Stimulated activated CD8-positive, alpha-beta memory T cell treated with anti-CD3 and anti-CD28 coated beads, Interleukin-2, amount 100 ng/mL, for 1 hour (primary cell): Measurements from ENCODE around the gene LCMT1.
"Not testable (repeated sequence)": the region's sequence is repeated elsewhere in the genome, so short reads cannot be mapped to it uniquely, and the experiment has no call there.

ENCODE experiments used
- DNase-seq, 2 donors: peaks; one replicate each; pipeline ENCODE4 v3.0.0-alpha.2; 2020; ENCODE audit warnings: low read depth in 2 of 2

LCMT1 gene

GRCh38 chr16:25143928-25144327, 32.4 kb downstream of the LCMT1 start:
- DNase-seq = no peak

DNA sequence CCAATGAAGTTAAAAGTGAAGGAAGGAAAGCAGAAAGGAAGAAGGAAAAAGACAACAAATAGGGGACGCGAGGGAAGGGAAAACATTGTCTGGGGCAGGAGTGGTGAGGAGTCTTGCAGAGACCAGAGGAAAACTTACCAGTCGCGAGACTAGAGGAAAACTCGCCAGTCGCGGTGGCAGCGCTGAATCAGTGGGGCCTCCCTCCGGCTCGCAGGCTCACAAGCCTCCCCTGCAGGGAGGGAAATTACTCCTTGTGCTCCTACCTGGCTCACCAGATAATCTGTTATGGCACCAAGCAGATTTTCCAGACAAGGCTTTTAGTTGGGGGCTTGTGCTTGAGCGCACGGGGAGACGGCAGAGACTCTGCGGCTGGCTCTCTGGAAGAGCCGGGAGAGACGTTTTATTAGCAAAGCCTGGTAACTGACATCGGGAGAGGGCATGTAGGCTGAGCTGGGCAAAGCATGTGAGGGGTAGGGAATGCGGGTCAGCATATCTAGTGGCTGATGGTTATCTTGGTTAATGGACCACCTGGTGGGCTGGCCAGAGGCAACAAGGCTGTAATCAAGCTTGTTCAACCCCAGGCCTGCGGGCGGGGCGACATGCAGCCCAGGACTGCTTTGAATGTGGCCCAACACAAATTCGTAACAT, 37.1 kb downstream of the LCMT1 start:
- DNase-seq = no peak

DNA sequence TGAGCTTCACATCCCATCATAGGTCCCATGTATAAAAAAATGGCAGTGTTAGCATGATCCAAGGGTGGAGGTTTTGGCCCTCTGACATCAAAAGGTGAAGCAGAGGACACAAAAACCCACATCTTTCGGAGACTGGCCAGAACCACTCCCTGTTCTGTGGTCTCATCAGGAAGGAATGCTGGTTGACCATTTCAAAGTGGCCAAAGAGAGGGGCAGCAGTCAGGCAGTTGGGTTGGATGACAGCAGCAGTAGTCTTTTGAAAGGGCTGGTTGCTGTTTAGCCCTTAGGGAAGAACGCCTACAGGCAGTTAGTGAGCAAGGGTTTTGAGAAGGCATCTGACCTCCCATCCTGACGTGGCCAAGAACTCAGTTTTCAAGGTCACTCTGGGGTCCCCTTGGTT, 40.5 kb downstream of the LCMT1 start:
- DNase-seq = no peak

DNA sequence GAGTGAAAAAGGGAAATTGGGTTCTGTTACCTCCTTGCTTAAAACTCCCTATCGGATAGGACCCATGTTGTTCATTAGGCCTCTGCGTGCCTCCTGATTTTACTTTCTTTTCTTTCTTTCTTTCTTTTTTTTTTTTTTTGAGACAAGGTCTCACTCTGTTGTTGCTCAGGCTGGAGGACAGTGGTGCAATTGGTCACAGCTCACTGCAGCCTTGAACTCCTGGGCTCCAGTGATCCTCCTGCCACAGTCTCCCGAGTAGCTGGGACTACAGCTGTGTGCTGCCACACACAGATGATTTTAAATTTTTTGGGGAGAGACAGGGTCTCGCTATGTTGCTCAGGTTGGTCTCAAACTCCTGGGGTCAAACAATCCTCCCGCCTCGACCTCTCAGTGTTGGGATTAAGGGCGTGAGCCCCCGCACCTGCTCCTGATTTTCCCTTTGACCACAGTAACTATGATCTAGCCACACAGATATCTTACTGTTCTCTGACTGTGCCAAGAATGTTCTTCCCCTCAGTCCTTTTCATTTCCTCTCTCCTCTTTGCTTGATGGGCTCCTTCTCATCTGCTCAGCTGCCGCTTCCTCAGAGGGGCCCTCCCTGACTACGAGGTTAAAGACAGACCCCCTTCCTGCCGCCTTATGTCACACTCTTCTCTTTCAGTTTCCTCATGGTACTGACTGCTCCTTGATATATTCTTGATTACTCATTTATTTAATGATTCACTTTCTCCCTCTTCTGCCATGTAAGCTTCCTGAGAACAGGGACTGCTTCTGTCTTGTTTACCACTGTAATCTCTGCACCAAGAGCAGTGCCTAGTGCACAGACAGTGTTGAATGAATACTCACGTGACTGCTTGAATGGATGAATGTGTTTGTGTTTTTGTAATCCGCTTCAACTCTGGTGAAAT, 44.3 kb downstream of the LCMT1 start:
- no peak for DNase-seq

GRCh38 chr16:25157271-25157875, 45.8 kb downstream of the LCMT1 start:
- no peak for DNase-seq

DNA sequence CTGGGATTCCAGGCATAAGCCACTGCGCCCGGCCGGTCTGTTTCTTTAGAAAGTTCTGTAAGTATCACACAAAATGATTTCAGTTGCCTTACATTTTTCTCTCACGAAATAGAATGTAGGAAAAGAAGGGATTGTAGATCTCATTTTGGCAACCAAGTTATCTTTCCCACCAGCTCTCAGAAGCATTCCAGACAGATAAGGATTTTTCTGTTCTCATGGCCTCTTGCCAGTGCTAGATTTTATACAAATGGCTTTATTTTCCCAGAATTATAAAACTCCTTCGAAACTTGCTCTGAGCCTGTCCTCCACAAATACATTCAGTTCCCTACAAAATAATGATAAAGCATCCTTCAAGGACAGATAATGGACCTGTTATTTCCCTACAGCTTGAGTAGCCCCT, 46.9 kb downstream of the LCMT1 start:
- DNase-seq = no peak

GRCh38 chr16:25161753-25162367, 50.3 kb downstream of the LCMT1 start:
- no peak for DNase-seq

DNA sequence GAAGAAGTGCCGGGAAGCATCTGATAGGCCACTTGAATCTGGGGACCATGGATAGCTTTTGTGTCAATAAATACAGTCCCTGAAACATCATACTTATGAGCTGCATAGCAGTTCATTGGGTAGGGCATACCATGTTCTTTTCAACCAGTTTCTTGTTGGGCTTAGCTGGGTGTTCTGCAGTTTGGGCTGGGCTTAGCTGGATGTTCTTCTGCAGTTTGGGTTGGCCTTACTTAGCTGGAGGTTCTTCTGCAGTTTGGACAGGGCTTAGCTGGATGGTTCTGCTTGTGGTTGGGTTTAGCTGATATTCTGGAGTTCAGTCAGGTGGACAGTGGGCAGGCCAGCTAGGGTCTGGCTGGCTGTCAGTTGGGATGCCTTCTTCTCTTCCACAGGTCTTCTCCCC, 52.1 kb downstream of the LCMT1 start:
- no peak for DNase-seq

DNA sequence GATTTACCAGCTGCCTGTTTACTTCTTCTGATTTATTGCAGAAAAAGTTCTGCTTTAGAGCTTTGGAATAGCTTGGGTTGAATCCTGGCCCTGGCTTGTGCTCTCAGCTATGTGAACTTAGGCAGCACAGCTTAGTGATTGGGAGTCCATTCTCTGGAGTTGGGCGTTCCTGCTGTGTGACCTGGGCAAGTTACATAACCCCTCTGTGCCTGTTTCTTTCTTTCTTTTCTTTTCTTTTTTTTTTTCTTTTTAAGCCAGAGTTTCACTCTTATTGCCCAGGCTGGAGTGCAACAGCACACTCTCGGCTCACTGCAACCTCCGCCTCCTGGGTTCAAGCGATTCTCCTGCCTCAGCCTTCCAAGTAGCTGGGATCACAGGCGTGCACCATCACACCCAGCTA, 53.7 kb downstream of the LCMT1 start:
- DNase-seq = no peak

GRCh38 chr16:25167920-25168319, 56.4 kb downstream of the LCMT1 start:
- not testable (repeated sequence) for DNase-seq

GRCh38 chr16:25171390-25171789, 59.8 kb downstream of the LCMT1 start:
- DNase-seq = no peak

GRCh38 chr16:25172831-25173230, 61.3 kb downstream of the LCMT1 start:
- DNase-seq = no peak

GRCh38 chr16:25174285-25174684, 62.7 kb downstream of the LCMT1 start:
- DNase-seq = no peak

DNA sequence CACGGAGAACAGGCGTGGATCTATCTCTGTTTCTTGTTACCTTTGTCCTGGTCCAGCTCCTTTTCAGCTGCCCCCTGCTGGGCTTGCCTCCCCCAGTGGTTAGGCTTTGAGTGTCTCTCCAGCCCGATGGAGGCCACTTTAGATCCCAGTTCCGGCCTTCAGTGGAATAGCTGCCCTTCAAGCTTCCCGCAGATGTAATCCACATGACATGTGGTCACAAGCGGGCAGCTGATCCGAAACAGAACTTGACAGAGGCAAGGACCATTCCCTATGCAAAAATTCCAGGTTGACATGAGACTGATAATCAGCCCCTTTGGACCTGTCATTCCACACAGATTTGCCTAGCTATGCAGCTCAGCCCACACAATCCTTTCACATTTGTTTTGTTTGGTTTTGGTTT, 64.6 kb downstream of the LCMT1 start:
- DNase-seq = no peak

DNA sequence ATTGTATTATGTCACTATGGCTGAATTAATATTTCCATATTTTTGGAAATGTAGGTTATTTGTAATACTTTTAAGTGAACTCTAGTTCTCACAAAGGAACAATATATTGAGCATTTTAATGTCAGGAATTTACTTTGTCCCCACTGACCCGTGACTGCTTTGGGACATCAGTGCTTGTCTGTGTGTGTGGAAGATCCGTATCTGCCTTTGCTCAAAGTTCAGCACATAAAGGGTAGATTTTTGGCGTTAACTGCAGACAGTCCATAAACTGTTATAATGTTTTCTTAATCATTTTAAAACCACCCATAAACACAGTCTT, 65.9 kb downstream of the LCMT1 start:
- DNase-seq = no peak

- DNase-seq = no peak
Measured at GRCh38 chr16:25177831-25178688, 66.5 kb downstream of the LCMT1 start.

DNA sequence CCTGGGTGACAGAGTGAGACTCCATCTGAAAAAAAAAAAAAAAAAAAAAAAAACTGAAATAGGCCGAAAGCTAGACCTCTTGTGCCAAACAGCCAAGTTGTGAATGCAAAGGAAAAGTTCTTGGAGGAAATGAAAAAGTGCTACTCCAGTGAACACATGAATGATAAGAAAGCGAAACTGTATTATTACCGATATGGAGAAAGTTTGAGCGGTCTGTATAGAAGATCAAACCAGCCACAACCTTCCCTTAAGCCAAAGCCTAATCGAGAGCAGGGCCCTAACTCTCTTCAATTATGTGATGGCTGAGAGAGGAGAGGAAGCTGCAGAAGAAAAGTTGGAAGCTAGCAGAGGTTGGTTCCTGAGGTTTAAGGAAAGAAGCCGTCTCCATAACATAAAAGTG, 69.7 kb downstream of the LCMT1 start:
- DNase-seq = not testable (repeated sequence)

GRCh38 chr16:25184771-25185170, 73.2 kb downstream of the LCMT1 start:
- DNase-seq = no peak

DNA sequence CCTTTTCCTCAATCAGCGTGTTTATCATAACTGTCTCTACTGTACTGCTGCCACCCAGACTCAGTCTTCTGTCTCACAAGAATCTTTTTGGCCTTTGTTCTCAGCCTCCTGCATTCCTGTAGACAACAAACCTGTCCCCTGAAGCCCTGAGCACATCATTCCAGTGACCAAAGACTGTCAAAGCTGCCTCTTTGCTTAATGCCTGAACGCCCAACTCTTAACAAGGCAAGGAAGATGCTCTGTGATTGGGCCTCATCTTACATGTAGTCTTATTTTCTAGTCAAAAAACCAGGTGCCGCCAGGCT, 75.9 kb downstream of the LCMT1 start:
- DNase-seq = no peak

- no peak for DNase-seq
Measured at GRCh38 chr16:25189305-25189704, 77.8 kb downstream of the LCMT1 start.

- DNase-seq = no peak
Measured at GRCh38 chr16:25192096-25192495, 80.6 kb downstream of the LCMT1 start.
